LoVo (cell line): Measurements from ENCODE around the gene FOCAD.

Experiments
- DNase-seq: peaks from one replicate; pipeline ENCODE4 v3.0.0-alpha.2; 2016; ENCODE audit warnings: low spot score

Gene FOCAD

DNA sequence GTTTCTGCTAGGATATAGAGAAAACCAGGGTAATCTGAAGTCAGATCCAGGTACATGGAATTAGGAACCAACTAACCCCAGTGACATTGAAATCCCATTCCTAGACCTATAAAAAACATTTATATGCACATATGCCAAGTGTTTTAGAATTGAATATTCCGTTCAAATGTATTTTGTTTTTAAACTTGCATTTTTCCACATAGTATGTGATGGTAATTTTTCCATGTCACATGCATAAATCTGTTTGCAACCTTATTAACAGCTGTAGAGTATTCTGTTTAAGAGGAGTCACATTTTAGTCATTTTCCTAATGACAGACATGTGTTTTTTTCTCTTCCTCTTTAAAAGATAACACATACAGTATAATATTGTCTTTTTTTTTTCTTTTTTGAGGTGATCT, 50.2 kb downstream of the FOCAD start:
- no peak for DNase-seq

DNA sequence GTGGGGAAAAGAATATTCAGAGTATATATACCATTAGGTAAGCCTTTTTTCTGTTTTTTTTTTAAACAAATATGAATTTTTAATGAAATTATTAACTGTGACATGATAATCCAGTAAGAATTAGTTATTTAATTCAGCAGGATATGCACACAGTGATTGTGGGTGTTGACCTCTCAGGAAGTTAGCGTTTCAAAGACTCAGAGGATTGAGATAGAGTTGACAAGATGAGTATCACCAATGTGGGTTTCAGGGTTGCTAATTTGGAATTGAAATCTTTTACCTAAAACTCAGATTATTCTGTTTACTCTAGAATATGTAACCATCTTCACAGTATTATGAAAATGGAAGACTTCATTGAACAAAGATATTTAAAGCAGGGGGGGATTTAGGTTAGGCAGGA, 56.2 kb downstream of the FOCAD start:
- DNase-seq: no peak

DNA sequence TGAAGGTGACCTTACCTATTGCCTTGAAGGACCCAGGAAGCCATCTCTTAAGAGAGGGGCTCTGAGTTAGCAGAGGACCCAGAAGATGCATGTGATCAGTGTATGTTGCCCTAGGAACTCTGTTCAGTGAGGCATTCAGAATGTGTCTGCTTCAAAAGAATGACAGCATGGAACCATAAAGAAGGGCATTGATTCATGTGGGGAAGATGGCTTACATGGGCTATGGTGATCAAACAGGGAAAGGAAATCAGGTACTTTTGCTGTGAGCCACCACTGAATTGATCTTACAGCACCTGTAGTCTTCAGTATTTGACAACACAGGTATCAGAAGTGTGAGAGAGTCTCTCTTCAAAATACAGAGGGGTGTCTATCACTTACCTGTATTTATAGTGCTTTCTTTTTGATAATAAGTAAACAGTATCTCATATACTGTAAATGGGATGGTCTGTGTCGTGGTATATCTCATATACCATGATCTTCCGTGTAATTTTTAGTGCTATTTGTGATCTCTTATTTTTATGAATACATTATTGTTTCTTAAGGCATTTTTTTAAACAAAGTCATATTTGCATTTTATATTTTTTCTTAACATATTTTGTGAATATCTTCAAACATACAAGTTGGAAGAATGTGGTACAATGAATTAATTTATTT, 57.0 kb downstream of the FOCAD start:
- DNase-seq: no peak

DNA sequence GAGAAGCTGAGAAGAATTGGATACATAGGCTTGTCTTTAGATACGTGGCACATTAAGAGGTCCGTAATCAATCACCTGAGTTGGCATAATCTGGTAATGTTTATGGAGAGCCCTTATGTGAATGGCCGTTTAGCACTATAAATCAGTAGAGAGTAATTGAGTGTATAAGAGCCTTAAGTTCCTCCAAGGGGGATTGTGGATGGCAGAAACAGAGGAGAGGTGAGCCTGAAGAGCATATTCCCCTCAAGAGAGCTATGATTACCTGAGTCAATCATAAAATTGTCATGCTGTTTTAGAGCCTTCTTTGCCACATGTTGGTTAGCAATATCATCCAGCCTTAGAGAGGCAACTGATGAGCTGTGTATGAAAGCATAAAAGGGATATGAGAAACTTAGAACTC, 58.8 kb downstream of the FOCAD start:
- DNase-seq: no peak

DNA sequence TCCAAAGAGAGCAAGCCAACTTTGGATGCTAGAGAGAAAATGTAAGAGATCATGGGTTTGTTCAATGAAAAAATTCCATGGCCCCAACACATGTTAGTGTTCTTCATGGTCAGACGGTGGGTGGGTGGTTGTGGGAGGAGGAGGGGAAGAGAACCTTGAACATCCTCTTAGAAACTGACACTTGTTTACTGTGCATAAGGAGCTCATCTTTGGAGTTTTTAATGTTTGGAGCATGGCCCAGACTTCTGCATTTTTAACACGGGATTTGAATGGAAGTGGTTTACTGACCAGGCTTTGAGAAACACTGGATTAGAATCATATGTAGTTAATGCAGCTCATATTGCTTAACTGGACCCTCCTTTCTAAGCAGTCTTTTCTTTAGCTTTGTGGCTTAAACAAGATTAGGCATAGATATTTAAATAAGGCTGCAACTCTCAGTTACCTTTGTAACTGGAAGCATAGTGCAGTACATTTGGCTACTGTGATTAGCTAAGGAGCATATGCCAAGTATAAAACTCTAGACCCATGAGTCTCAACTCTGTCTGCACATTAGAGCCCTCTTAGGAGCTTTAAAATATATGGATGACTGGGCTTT, 60.1 kb downstream of the FOCAD start:
- DNase-seq: no peak

DNA sequence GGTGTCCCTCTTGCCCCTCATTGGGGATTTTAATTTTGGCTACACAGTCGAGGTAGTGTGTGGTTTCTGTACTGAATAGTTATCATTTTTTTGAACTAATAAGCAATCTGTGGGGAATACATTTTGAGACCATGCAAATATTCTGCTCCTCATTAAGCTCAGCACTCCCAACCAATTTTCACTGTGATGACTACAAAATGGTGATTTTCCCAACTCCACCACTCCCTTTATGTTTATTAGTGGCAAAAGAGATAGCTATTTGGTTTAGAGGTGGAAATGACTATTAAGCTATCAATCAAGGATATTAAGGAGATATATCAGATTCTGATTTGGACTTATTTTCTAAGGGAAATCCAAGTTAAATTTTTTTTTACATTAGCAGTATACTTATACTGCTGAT, 62.9 kb downstream of the FOCAD start:
- no peak for DNase-seq

DNA sequence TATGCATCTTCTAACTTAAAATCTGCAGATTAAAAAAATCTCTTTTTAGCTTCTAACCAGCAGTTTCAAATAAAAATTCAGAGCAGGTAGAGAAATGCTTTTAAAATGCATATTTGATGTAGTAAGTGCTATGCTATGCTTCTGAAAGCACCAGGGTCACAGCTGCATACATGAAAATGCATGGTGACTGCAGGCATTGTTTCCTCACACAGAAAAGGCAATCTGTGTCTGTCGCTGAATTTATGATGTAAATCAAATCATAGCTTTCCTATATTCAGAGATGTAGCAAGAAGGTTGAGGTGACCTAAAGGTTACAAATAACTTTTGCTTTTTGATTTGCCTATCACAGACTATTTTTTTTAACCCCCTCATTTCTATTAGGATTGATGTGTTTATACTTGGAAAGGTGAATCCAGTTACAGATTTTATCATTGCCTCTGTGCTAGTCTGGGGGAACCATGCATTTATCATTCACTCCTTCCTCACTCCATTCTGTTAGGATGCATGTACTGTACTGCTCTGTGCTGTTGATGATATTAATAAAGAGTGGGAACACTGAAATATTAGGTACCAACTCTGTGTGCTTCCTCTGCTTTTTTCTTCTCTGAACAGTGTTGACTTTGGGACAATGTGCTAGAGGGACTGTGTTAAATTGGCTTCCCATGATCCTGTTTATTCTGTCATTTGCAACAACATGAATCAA, 65.6 kb downstream of the FOCAD start:
- DNase-seq: no peak

DNA sequence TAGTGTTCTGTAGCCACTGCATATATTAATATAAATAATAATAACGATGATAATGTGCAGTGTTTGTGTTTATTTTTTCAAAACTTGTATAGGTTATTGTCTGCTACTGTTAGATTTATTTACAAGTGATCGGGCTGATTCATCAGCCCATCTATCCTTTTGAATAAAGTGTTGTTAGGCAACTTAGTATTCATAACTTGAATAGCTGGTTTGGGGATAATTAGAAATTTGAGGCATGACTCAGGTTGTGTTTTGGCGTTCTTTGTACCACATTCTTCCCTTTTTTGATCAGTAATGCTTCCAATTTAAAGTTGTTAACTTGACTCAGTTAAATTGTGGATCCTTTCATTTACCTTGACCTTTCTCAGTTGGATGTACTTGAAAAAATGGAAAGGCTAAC, 69.7 kb downstream of the FOCAD start:
- no peak for DNase-seq

DNA sequence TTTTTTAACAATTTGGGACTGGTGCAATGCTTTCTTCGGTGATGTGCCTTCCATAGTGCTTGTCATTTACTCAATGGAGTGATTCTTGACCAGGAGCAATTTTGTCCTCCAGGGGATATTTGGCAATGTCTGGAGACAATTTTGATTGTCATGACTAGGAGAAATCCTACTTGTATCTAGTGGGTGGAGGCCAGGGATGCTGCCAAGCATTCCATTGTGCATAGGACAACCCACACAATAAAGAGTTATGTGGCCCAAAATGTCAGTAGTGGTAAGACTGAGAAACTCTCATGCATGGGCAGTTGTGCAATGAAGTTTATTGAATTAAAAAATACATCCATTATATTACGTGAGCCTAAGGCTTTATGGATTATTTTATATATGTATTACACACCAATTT, 70.5 kb downstream of the FOCAD start:
- DNase-seq: no peak

DNA sequence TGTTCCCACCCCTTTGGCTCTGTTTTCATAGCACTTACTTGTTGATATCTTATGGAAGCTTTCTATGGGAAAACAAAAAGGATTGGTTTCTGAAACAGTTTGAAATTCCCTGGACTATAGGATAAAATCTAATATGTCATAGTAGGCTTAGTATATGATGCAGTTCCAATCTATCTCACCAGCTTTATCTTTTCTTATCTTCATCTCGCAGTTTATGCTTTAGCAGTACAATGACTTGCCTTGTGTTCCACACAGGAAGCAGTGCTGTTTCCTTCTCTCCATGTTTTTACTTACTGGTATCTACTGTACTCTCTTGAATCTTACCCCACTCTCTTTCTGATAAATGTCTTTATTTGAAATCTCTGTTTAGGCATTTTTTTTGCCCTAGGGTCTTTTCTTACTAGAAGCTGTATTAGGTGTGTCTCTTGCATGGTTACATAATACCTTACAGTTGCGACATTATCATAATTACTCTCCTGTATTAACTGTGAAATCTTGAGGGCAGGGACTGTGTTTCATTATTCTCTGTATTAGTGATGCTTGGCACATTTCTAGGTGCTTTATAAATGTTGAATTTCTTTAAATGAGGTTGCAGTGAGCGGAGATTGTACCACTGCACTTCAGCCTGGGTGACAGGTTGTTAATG, 76.3 kb downstream of the FOCAD start:
- DNase-seq: no peak

DNA sequence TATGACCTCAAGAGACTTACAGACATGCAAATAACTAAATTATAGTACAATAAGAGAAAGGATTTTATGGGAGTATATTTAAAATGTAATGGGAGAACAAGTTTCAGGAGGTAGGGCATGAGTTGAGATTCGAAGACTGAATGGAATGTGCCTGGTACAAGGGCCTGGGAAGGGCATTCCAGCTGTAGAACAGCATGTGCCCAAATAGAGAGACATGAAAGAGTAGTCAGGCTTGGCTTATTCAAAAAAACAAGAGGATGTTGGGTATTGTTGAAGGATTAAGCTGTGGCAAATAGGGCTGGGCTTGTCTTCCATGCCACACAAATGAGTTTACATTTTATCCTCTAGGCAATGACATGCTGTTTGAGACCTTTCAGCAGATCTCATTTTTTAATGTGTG, 86.9 kb downstream of the FOCAD start:
- no peak for DNase-seq

DNA sequence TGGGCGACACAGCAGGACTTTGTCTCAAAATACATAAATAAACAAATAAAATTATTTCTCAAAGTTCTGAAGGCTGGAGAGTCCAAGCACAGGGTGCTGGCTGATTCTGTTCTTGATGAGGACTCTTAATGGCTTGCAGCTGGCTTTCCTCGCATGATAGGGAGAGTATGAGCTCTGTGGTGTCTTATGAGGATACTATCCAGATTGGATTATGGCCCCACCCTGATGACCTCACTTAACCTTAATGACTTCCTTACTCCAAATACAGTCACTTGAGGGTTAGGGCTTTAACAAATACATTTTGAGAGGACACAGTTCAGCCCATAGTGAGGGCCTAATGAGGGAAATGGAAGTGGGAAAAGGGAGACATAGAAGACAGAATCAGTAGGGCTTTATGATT, 87.7 kb downstream of the FOCAD start:
- no peak for DNase-seq

DNA sequence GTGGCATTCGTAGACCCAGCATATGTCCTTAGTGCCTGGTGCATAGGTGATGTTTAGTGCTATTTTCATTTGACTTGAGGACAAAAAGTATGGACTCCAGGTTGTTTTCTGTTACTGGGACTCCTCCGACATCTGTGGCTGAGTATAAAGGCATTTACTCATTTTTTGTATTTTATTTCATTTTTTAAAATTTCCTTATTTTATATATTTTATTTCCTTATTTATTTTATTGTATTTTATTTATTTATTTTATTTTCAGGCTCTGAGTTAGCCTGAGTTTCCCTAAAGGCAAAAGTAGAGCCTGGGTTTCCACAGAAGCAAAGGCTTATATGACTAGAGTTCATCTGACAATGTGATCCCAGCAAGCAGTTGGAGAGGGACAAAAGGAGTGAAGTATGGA, 91.6 kb downstream of the FOCAD start:
- DNase-seq: no peak

DNA sequence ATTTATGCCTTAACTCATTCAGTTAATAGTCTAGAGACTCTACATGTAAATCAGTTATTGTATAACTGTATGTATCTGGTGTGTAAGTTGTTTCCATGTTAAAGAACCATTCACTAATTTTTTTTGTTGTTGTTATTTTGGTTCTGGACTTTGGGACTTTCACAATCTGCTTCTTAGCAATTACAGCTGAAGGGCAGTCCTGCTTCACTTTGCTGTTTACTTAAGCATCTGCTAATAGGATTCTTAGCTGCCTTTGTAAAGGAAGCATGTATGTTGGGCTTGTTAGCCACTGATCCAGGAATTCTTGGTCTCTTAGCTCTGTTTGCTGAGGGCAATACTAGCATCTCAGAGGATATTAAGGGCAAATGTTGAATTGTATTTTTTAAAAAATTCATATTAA, 97.0 kb downstream of the FOCAD start:
- DNase-seq: no peak

DNA sequence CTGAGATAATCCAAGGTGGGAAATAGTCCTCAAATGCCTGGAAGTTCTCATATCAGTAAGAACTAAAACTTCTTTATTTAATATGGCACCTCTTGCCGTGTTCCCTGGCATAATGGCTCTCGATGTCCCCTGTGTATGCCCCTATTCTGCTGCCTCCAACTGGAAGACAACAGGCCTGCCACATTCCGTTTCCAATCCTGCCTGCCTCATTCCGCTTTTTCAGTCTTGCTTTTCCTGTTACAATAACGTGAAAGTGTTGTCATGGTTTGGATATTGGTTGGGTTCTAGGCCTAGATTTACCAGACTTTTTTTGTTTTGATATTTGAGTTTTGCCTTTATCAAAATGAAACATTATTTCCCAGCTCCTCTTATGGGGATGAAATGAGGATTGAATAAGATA, 98.2 kb downstream of the FOCAD start:
- DNase-seq: no peak

DNA sequence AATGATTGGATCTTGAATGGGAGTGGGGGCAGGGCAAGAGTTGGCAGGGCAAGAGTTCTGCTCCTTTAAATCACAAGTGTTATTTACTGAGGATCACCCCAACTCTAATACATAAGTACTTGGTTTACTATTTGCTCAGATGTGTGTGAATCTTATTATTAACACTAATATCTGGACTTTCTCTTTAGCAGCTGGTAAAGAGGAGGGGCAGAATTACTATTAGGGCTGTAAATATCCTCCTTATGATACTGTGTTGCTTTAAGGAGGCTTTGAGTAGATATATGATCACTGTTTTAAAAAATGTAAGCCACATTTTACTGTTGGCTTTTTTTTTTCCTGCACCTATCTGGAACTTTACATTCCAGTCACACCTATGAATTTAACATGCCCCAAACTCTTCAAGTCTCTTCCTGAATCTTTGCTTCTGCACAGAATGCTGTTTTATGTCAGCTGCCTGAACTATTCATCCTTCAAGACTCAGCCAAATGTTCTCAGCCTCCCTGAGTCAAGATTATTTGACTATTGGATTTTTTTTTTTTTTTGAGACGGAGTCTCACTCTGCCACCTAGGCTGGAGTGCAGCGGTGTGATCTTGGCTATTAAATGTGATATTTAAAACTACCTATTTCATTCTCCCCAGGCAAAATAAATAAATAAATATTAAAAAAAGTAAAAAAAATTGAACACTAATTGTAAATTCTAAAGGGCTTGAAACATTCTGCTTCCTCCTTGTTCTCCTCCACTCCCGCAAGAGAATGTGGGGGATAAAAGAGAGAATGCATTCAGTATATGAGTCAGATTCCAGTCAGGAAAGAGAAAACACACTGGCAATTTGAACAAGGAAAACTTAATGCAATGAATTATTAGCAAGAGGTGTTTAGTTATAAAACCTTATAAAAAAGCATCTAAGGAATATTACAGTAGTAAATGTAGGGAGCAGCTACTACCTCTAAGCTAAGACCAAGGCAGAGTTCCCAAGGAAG, 99.3 kb downstream of the FOCAD start:
- DNase-seq: no peak

DNA sequence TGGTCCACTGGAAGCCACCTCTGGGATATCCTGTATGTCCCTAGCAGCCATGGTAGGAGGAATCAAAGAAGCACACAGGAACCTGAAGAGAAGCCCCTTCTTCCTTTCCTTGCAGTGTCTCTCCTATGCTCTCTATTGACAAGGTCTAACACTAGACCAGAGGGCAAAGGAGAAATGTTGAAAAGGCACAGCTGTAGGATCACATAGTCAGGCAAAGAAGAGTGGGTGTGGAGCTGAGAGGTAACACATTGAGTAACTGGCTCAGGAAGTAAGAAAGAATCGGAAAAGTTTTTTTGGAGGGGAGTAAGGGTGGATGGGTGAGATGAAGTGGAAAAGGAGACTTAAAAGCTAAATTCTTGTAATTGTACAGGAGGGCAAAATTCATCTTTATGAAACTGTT, 100.1 kb downstream of the FOCAD start:
- DNase-seq: no peak

DNA sequence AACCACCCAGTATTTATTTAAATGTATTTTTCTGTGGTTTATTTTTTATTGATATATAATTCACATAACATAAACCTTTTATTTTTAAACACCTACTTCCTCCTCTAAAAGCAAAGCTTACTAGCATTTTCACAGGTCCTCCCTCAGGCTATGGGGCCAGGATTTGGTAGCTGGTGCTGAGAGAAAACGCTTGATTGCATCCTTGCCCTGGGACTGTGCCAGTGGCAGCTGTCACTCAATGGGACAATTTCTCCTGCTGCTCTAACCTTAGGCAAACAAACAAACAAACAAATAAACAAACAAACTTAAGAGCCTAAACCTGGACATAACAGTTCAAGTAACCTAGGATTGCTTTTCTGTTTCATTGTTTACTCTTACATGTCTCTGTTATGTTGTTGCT, 102.7 kb downstream of the FOCAD start:
- DNase-seq: no peak

DNA sequence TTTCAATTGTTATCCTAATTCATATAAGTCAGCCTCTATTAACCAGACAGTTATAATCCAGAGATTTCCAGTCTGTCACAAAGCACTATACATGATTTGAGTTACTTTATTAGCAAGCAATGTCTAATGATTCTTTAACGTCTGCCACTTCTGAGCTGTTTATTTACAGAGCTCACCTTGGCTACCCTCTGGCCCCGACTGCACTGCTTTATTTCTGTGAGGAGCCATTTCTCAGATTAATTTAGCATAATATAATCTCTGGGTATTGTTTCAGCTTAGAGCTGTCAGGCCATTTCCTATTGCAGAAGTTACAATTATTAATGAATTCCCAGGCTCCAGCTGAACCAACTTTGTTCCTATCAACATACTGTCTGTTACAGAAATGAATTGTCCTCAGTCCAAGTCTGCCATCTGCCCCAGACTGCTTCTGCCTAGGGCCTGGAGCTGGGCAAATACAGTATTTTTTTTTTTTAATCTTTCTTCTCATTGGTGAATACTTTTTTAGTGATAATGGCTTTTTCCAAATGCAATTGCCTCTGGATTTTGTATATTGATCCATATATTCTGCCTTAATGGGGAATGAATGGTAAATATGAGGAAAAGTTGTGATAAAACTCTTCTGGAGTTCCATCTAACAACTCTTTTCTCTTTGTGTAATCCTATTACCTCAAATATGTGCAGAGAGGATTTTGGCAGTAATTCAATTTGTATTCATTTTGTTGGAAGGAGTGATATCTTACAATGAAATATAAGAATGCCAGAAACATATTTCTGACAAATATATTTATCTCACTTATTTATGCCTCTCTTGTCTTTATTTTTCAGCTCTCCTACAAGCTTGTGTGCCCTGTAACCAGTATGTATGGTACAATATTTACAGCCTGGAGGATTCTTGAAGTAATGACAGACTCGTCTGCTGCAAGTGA, 104.7 kb downstream of the FOCAD start:
- DNase-seq: no peak

DNA sequence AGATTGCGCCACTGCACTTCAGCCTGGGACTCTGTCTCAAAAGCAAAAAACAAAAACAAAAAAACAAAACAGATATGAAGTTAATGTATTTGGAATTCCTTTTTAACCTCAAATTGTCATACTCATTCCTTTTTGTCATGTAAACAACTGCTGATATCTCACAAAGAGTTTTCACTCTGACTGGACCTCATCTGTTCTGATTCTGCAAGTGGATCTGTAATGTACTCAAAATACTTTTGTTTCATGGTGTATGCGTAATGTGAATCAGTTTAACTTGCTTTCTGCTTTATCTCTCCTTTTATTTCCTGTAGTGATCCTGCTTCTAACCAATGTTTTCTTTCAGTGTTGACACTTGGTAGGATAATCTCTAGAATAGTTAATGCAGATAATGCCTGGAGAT, 106.7 kb downstream of the FOCAD start:
- no peak for DNase-seq

DNA sequence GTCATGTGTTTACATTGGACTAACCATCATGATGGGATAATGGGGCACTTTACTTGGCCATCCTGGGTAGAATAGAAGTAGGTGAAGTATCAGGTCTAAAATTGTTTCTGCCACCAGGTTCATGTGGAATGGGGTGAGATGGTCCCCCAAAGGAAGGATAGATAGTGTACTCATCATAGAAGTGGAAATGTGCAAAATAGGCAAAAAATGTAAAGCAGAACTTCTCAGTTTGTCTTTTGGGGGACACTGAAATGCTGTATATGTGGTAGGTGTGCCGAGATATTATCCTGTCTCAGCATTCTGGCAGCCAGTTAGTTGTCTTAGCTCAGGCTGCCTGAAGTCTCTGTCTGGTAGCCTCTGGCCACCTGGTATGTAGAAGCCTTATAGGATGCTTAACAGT, 107.6 kb downstream of the FOCAD start:
- DNase-seq: no peak
